Hippocampal formation (tissue), 2 donors: ENCODE data around the gene HP1BP3.

Experiments used
- DNase-seq, 2 donors: peaks; one replicate each; lab custom pipeline; 2025; lab: John Stamatoyannopoulos, UW

The HP1BP3 gene

GRCh38 chr1:20770314-20771087, 16.6 kb downstream of the HP1BP3 start:
- no peak for DNase-seq

GRCh38 chr1:20767271-20767670, 19.8 kb downstream of the HP1BP3 start:
- DNase-seq = no peak

GRCh38 chr1:20763417-20763816, 23.7 kb downstream of the HP1BP3 start:
- DNase-seq = no peak

- no peak for DNase-seq
Measured at GRCh38 chr1:20760322-20760721, 26.8 kb downstream of the HP1BP3 start.

- no peak for DNase-seq
Measured at GRCh38 chr1:20753589-20753988, 33.5 kb downstream of the HP1BP3 start.

GRCh38 chr1:20751462-20751990, 35.6 kb downstream of the HP1BP3 start:
- no peak for DNase-seq

- no peak for DNase-seq
Measured at GRCh38 chr1:20742671-20743070, 44.4 kb downstream of the HP1BP3 start.

- DNase-seq = no peak
Measured at GRCh38 chr1:20740781-20741180, 46.3 kb downstream of the HP1BP3 start.

GRCh38 chr1:20739225-20739624, 47.9 kb downstream of the HP1BP3 start:
- DNase-seq = no peak

- no peak for DNase-seq
Measured at GRCh38 chr1:20735581-20736111, 51.5 kb downstream of the HP1BP3 start.

- no peak for DNase-seq
Measured at GRCh38 chr1:20733360-20733975, 53.6 kb downstream of the HP1BP3 start.

- peak; percentile 23 to 31 for DNase-seq
Measured at GRCh38 chr1:20732588-20733359, 54.3 kb downstream of the HP1BP3 start, which contains the start of gene SH2D5. Gene SH2D5, minus strand, starts transcription at chr1:20732703. Its CDS starts 4,659 bp downstream, at chr1:20728044.

GRCh38 chr1:20732071-20732587, 55.0 kb downstream of the HP1BP3 start:
- DNase-seq = peak; percentile 19 to 25

- DNase-seq = no peak
Measured at GRCh38 chr1:20731057-20731991, 55.8 kb downstream of the HP1BP3 start.

- no peak for DNase-seq
Measured at GRCh38 chr1:20730690-20731056, 56.4 kb downstream of the HP1BP3 start.

GRCh38 chr1:20729990-20730689, 57.0 kb downstream of the HP1BP3 start:
- DNase-seq = no peak

- DNase-seq = no peak
Measured at GRCh38 chr1:20729155-20729931, 57.8 kb downstream of the HP1BP3 start.

GRCh38 chr1:20728371-20729154, 58.5 kb downstream of the HP1BP3 start:
- DNase-seq = no peak
